ENCODE data around the gene ANKRD7.

DNA sequence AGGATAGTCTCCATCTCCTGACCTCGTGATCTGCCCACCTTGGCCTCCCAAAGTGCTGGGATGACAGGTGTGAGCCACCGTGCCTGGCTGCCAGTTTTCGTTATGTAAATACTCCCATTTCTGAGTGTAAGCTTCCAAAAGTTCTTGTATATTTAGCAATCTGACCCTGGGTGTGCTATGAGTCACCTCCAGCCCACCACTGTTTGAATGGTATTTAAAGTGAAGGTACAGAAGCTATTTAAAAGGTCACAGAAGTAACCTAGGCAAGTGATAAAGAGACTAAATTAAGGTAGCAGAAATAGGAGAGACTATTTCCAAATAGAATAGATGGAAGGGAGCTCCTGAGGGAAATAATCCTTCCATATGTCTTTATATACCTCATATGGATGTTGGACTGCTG is 3.9 kb upstream of the ANKRD7 start:
- TF ChIP-seq, protein P1, sequence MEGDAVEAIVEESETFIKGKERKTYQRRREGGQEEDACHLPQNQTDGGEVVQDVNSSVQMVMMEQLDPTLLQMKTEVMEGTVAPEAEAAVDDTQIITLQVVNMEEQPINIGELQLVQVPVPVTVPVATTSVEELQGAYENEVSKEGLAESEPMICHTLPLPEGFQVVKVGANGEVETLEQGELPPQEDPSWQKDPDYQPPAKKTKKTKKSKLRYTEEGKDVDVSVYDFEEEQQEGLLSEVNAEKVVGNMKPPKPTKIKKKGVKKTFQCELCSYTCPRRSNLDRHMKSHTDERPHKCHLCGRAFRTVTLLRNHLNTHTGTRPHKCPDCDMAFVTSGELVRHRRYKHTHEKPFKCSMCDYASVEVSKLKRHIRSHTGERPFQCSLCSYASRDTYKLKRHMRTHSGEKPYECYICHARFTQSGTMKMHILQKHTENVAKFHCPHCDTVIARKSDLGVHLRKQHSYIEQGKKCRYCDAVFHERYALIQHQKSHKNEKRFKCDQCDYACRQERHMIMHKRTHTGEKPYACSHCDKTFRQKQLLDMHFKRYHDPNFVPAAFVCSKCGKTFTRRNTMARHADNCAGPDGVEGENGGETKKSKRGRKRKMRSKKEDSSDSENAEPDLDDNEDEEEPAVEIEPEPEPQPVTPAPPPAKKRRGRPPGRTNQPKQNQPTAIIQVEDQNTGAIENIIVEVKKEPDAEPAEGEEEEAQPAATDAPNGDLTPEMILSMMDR (IDR thresholded peaks at IDR 0.05), result no peak
- TF ChIP-seq POLR2A (IDR thresholded peaks at IDR 0.05), result no peak
